Muscle layer of colon (tissue), 2 donors: ENCODE results near the gene CBFB.
"Not testable (repeated sequence)": the region's sequence is repeated elsewhere in the genome, so short reads cannot be mapped to it uniquely, and the experiment has no call there.

Experiments used
- H3K27ac ChIP-seq: one replicate; pipeline ENCODE4 v1.7.0; 2013; ENCODE audit warnings: low read depth, mild to moderate bottlenecking, low read length, moderate library complexity
- H3K27me3 ChIP-seq, 2 donors: one replicate each; pipeline ENCODE4 v1.7.0; 2013; ENCODE audit warnings: low read length in 2 of 2, mild to moderate bottlenecking in 2 of 2; ENCODE audit not compliant: insufficient read depth in 2 of 2, control insufficient read depth in 1 of 2
- H3K36me3 ChIP-seq: one replicate; pipeline ENCODE4 v1.7.0; 2013; ENCODE audit warnings: mild to moderate bottlenecking, low read length; ENCODE audit not compliant: insufficient read depth
- H3K4me1 ChIP-seq: one replicate; pipeline ENCODE4 v1.7.0; 2013; ENCODE audit warnings: mild to moderate bottlenecking, low read length; ENCODE audit not compliant: insufficient read depth
- H3K4me3 ChIP-seq, 2 donors: one replicate each; pipeline ENCODE4 v1.7.0; 2013; ENCODE audit warnings: low read length in 2 of 2, low read depth in 1 of 2, mild to moderate bottlenecking in 1 of 2, moderate library complexity in 1 of 2
- H3K9ac ChIP-seq: one replicate; pipeline ENCODE4 v1.7.0; 2013; ENCODE audit warnings: low read length
- H3K9me3 ChIP-seq: one replicate; pipeline ENCODE4 v1.7.0; 2013; ENCODE audit warnings: mild to moderate bottlenecking, low read length
- donor health status: abdominal sarcoma.
- donor health status: Adenocarcinoma of cecum.

The CBFB gene

DNA sequence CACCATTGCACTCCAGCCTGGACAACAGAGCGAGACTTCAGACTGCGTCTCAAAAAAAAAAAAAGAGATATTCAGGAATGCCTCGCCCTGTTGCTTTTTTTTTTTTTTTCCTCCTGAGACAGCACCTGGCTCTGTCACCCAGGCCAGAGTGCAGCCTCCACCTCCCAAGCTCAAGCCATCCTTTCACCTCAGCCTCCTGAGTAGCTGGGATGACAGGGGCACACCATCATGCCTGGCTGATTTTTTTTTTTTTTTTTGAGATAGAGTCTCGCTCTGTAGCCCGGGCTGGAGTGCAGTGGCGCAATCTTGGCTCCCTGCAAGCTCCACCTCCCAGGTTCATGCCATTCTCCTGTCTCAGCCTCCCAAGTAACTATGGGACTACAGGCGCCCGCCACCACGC is 88.8 kb downstream of the CBFB start:
- Histone ChIP-seq H3K27me3 (no peaks in the 10 kb centered on the region), H3K9me3 (no peaks in the 10 kb centered on the region), H3K9ac (no peak overlapping the region), H3K36me3 (peaks cover 29% of the 10 kb centered on the region), H3K27ac (no peak overlapping the region), H3K4me3 (no peak overlapping the region), H3K4me1 (no peaks in the 10 kb centered on the region)

DNA sequence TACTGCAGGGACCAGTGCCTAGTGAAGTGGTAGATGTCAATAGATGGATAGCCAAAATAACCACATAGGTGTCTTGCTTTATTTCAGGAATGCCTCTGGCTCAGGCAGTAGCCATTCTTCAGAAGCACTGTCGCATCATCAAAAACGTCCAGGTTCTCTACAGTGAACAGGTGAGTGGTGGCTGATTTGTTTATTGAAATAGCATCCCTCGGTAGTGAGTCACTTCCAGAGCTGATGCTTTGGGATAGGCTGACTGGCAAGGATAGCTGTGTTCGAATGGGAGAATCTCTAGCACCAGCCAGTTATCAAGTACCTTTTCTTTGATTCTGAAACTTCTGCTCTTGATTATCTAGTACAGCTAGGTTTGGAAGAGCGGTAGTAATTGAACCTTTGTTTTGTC is 91.1 kb downstream of the CBFB start:
- Histone ChIP-seq H3K27me3 (no peaks in the 10 kb centered on the region), H3K27ac (no peak overlapping the region), H3K36me3 (peaks cover 39% of the 10 kb centered on the region), H3K9ac (no peak overlapping the region), H3K4me1 (no peaks in the 10 kb centered on the region), H3K4me3 (no peak overlapping the region), H3K9me3 (no peaks in the 10 kb centered on the region)

DNA sequence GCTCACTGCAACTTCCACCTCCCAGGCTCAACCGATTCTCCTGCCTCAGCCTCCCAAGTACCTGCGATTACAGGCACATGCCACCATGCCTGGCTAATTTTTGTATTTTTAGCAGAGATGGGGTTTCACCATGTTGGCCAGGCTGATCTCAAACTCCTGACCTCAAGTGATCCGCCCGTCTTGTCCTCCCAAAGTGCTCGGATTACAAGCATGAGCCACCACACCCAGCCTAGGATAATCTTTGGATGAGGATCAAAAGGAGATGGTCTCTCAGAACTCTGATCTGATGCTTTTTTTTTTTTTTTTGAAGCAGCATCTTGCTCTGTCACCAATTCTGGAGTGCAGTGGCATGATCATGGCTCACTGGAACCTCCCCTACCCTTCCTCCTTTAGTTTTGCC is 93.8 kb downstream of the CBFB start:
- H3K9ac ChIP-seq, H3K27me3 ChIP-seq, H3K4me1 ChIP-seq, H3K27ac ChIP-seq, H3K9me3 ChIP-seq, H3K4me3 ChIP-seq: not testable (repeated sequence)
- peaks cover 44% of the 10 kb centered on the region for H3K36me3 ChIP-seq

DNA sequence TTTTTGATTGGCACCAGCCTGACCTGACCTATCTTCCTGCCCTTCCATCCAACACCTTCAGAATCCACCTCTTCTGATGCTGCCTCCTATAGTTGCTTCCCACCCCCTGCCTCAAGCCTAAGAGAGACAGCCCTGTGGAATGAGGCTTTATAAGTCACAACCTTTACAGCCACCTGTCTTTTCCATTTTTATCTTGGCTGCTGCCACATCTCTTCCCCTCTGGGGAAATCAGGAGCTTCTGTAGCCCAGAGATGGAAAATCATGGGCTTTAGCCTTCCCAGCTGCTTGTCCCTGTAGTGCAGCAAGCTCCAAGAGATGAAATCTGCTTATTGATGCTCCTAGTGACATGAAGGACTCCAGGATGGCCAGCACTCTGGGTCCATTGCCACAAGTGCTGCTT is 99.5 kb downstream of the CBFB start:
- no peak overlapping the region for H3K9ac ChIP-seq
- H3K36me3 ChIP-seq, result peaks cover 47% of the 10 kb centered on the region
- no peak overlapping the region for H3K27ac ChIP-seq
- no peaks in the 10 kb centered on the region for H3K9me3 ChIP-seq
- no peaks in the 10 kb centered on the region for H3K27me3 ChIP-seq
- H3K4me3 ChIP-seq, result no peak overlapping the region
- H3K4me1 ChIP-seq, result no peaks in the 10 kb centered on the region

DNA sequence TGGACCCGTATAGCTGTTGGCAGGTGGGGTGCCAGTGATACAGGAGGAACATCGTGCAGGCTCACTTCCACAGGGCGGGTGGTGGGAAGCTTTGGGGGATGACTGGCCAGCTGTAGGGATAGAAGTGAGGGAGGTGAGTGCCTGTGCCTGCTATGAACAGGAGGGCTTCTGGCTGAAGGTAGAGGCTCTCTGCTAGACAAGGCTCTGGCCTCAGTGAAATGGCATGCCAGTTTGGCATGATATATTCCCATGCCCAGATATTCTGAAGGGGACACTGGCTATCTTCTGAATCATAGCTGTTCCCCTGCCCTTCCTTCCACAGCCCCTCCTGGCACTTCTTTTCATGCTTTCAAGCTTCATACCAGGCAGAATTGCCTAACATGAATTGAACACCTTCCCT is 99.9 kb downstream of the CBFB start:
- H3K4me1 ChIP-seq, result no peaks in the 10 kb centered on the region
- H3K36me3 ChIP-seq, result peaks cover 45% of the 10 kb centered on the region
- no peaks in the 10 kb centered on the region for H3K27me3 ChIP-seq
- no peak overlapping the region for H3K4me3 ChIP-seq
- H3K27ac ChIP-seq, result no peak overlapping the region
- no peaks in the 10 kb centered on the region for H3K9me3 ChIP-seq
- H3K9ac ChIP-seq, result no peak overlapping the region

DNA sequence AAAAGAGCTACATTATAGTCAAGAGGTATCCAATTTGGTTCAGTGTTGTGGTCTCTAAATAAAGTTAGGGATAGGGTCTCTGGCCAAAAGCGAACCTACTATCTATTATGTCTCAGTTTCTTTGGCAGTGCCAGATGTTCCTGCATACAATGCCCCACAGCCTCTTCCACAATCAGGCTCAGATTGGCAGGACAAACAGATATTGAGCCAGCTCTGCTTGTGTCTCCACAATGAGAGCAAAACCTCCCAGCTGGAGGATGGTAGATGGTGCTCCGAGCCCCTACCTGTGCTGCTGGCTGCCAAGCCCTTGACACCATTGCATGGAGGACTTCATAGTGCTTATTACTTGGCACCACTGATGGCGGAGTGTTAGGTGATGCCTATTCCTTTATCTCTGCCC is 100.5 kb downstream of the CBFB start:
- Histone ChIP-seq H3K4me3 (no peak overlapping the region), H3K4me1 (no peaks in the 10 kb centered on the region), H3K9ac (no peak overlapping the region), H3K9me3 (no peaks in the 10 kb centered on the region), H3K36me3 (peaks cover 51% of the 10 kb centered on the region), H3K27ac (no peak overlapping the region), H3K27me3 (no peaks in the 10 kb centered on the region)

DNA sequence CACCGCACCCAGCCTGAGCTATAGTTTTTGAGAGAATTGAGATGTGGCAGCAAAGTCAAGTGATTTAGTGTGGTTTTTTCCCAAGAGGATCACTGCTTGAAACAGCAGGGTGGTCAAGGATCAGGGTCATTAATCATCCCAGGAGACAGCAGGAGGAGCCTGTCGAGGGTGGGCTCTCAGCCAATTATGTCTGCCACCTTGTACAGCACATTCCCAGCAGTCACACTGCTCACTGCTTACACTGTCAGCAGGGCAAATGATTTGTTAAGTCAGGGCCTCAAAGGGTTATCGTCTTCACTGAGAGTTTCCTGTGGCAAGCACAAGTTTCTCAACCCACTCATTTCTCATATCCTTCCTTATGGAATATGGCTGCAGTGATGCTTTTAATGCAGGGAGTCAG is 108.7 kb downstream of the CBFB start:
- H3K36me3 ChIP-seq, result peaks cover 76% of the 10 kb centered on the region
- H3K27ac ChIP-seq, result no peak overlapping the region

DNA sequence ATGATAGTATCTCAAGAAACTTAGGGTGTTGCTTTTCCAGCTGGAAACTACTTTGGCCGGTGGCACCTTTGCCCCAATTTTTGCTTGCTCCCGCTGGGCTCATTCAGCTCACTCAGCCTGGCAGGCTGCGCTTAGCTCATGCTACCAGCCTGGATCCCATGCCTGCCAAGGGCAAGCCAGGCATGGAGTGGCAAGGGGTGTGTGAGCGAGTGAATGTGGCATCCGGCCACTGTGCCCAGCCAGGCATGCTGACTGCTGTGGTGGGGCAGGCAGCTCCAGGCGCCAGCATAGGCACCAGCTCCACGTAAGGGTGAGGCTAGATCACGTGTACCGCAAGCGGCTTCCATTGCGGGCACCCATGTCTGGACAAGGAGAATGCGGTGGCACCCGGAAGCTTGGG is 112.4 kb downstream of the CBFB start:
- H3K36me3 ChIP-seq, result peaks cover 78% of the 10 kb centered on the region
- H3K4me3 ChIP-seq, result no peak overlapping the region
- H3K27me3 ChIP-seq, result no peaks in the 10 kb centered on the region
- no peak overlapping the region for H3K27ac ChIP-seq
- H3K4me1 ChIP-seq, result no peaks in the 10 kb centered on the region
- no peak overlapping the region for H3K9ac ChIP-seq
- no peaks in the 10 kb centered on the region for H3K9me3 ChIP-seq

More for the DNA sequence above, 108.7 kb downstream of the CBFB start:
- Histone ChIP-seq H3K9me3 (no peaks in the 10 kb centered on the region), H3K9ac (no peak overlapping the region), H3K4me3 (no peak overlapping the region), H3K27me3 (no peaks in the 10 kb centered on the region), H3K4me1 (no peaks in the 10 kb centered on the region)

DNA sequence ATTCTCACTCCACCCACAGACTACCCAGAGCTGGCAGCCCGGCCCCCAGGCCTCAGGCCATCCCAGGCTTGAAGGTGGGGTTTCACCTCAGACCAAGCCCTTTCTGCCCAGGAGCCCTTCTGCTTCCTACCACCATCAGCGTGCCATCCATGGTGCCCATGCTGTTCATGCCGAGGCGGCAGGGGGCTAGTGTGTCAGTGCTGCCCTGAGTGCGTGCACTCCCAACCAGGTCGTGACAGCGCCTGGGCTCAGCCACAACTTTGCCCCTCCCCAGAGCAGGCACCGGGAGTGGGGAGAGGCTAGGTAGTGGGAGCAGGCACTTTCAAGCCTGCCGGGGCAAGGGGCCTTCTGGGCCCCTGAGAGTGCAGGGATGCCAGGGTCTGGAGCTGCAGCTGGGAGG is 113.4 kb downstream of the CBFB start:
- Histone ChIP-seq H3K9ac (no peak overlapping the region), H3K36me3 (peaks cover 82% of the 10 kb centered on the region), H3K27ac (no peak overlapping the region), H3K9me3 (no peaks in the 10 kb centered on the region), H3K4me3 (no peak overlapping the region), H3K4me1 (no peaks in the 10 kb centered on the region), H3K27me3 (no peaks in the 10 kb centered on the region)

DNA sequence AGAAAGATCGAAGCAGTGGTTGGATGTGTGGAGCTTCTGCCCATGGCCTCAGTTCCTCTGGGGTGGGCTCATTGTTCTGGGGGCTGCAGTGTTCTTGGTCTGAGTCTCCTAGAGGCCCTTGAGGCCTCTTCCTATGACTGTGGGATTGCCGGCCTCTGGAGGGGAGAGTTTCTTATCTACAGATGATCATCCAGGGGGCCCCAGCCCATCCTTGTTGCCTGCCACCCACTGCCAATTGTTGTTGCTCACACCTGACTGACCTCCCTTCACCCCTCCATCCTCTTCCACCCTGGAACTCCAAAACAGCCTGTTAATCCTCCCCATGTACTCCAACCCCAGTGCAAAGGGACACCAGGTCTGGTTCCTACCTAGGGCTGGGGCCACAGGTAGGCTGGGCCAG is 116.0 kb downstream of the CBFB start:
- H3K36me3 ChIP-seq, result peaks cover 77% of the 10 kb centered on the region
- H3K9me3 ChIP-seq, result no peaks in the 10 kb centered on the region
- no peak overlapping the region for H3K4me3 ChIP-seq
- H3K27ac ChIP-seq, result no peak overlapping the region
- H3K27me3 ChIP-seq, result no peaks in the 10 kb centered on the region
- no peak overlapping the region for H3K9ac ChIP-seq
- no peaks in the 10 kb centered on the region for H3K4me1 ChIP-seq

DNA sequence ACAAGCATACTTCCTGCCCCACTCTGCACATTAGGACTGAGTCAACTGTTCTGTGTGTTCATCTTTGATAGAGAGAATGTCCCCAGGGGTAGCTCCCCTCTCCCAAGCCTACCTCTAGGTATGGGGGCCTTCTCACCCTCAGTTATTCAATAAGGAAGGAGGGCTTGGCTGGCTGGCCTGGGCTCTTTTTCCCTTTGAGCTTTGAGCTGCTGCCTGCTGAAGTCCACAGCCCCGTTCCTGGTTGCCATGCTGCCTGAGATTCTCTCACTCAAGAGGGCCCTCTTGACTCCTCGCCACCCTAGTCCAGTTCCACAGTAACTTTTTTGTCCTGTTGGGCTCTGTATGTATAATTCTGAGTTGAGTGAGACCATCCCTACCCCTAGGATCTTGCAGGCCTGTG is 116.8 kb downstream of the CBFB start:
- H3K4me3 ChIP-seq, result no peak overlapping the region
- H3K27me3 ChIP-seq, result no peaks in the 10 kb centered on the region
- H3K27ac ChIP-seq, result no peak overlapping the region
- H3K4me1 ChIP-seq, result no peaks in the 10 kb centered on the region
- H3K9ac ChIP-seq, result no peak overlapping the region
- H3K36me3 ChIP-seq, result peaks cover 69% of the 10 kb centered on the region
- no peaks in the 10 kb centered on the region for H3K9me3 ChIP-seq

DNA sequence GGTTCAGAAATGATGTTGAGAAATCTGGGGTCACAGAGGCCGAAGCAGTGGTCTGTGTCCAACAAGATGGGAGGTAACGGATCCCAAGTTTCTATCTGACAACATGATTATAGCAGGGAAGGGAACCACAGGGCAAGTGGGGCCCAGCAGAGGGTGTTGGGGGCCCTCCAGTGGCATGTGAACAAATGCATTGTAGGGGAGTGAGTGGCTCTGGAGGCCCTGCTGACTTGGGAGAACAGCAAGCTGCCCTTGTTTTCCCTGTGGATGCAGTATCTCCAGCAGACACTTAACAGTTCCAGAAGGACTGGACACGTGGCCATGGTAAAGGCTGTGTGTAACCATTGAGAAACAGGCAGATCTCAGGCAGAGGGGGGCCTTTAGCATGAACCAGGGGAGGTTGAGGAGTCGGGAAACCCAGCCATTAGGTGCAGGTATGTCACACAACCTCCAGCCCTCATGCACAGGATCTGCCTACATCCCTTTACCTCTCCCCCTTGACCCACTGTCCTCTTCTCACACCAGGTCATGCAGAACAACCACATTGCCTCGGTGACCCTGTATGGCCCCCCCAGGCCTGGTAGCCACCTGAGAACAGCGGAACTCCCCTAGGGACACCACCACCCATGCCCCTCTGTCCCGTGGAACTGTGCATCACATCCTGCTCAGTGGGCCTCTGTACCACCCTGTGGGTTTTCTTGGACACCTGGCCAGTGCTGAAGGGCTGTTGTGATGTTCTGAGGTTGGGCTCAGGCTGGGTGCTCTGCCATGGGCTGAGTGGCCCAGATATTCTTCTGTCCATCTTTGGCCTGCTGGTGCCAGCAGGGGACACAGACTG is 117.8 kb downstream of the CBFB start:
- no peak overlapping the region for H3K4me3 ChIP-seq
- H3K27me3 ChIP-seq, result no peaks in the 10 kb centered on the region
- H3K36me3 ChIP-seq, result peaks cover 59% of the 10 kb centered on the region
- H3K9me3 ChIP-seq, result no peaks in the 10 kb centered on the region
- no peak overlapping the region for H3K27ac ChIP-seq
- peaks cover 7% of the 10 kb centered on the region for H3K4me1 ChIP-seq
- no peak overlapping the region for H3K9ac ChIP-seq
